A549 (cell line): ENCODE measurements around the gene LCE6A. TPM values are rescaled to one million over a fixed set of nuclear protein-coding genes. Genes with fewer than 3 reads are reported as not detected.

ENCODE experiments used
- ATAC-seq, 2 experiments: fragments of 200-7000 bp in 1 of 2; fragments of >200 bp in 1 of 2; cut with Nextera tagmentation in 1 of 2; cut with Tn5 transposase in 1 of 2; 3 replicates each; pipeline versions ENCODE4 v1.8.0 to v1.9.1; 2018 to 2020; ENCODE audit warnings: mild to moderate bottlenecking in 1 of 2, moderate library complexity in 1 of 2
- CTCF ChIA-PET: fragments of 300-600 bp; sonication (Branson Sonifier 250); formaldehyde crosslinking; extraction: SDS; loops from one replicate; lab custom pipeline; 2021; ENCODE audit warnings: antibody characterized with exemption, inconsistent platforms; lab: Yijun Ruan, JAX
- POLR2A ChIA-PET: fragments of 350-600 bp; formaldehyde crosslinking; extraction: SDS; loops from one replicate; lab custom pipeline; 2021; ENCODE audit warnings: antibody characterized with exemption, inconsistent platforms; lab: Yijun Ruan, JAX
- DNase-seq, 2 experiments: peaks; one replicate each; pipeline versions ENCODE4 v3.0.0 to v3.0.0-alpha.2; 2011 to 2016; ENCODE audit warnings: low read depth in 1 of 2, low spot score in 1 of 2
- FAIRE-seq: peaks from 2 replicates; lab custom pipeline; 2011; peaks lifted over from hg19 to GRCh38; lab: Jason Lieb, UNC
- H3K27ac ChIP-seq, 2 experiments: fragments of >200 bp; sonication (Bioruptor Twin); formaldehyde crosslinking; 3 replicates each; pipeline ENCODE4 v1.5.1; 2016 to 2017
- H3K4me1 ChIP-seq: fragments of >200 bp; sonication (Bioruptor Twin); formaldehyde crosslinking; 3 replicates; pipeline ENCODE4 v1.6.1; 2016
- H3K4me2 ChIP-seq: fragments of >200 bp; sonication (Bioruptor Twin); formaldehyde crosslinking; 3 replicates; pipeline ENCODE4 v1.6.1; 2016
- H3K4me3 ChIP-seq: fragments of >200 bp; sonication (Bioruptor Twin); formaldehyde crosslinking; 3 replicates; pipeline ENCODE4 v1.5.1; 2016
- H3K9me3 ChIP-seq: fragments of >200 bp; sonication (Bioruptor Twin); formaldehyde crosslinking; 3 replicates; pipeline ENCODE4 v1.6.1; 2016
- BCL3 ChIP-seq: fragments of >200 bp; sonication (Bioruptor Twin); formaldehyde crosslinking; IDR thresholded peaks from 3 replicates; pipeline ENCODE4 v1.6.1; 2016
- CBX2 ChIP-seq: fragments of 200-600 bp; sonication (generic); IDR thresholded peaks from 2 replicates; pipeline ENCODE4 v1.6.1; 2016; ENCODE audit warnings: low read depth, mild to moderate bottlenecking, borderline replicate concordance
- CBX8 ChIP-seq: fragments of 200-600 bp; sonication (generic); IDR thresholded peaks from 2 replicates; pipeline ENCODE4 v1.6.1; 2016
- CEBPB ChIP-seq, 2 experiments: fragments of >200 bp in 1 of 2; sonication (Bioruptor Twin) in 1 of 2; formaldehyde crosslinking in 1 of 2; IDR thresholded peaks; 2 replicates each; pipeline ENCODE4 v1.6.1; 2012 to 2016
- CHD2 ChIP-seq: fragments of 150-350 bp; IDR thresholded peaks from 2 replicates; pipeline ENCODE4 v1.6.1; 2014; ENCODE audit warnings: low read length; ENCODE audit not compliant: partially characterized antibody
- CHD4 ChIP-seq: fragments of 200-600 bp; sonication (generic); IDR thresholded peaks from 2 replicates; pipeline ENCODE4 v1.6.1; 2016; ENCODE audit warnings: antibody characterized with exemption, mild to moderate bottlenecking, borderline replicate concordance
- CTCF ChIP-seq: fragments of >200 bp; sonication (Bioruptor Twin); formaldehyde crosslinking; IDR thresholded peaks from 3 replicates; pipeline ENCODE4 v1.5.1; 2016
- E2F6 ChIP-seq: IDR thresholded peaks from 2 replicates; pipeline ENCODE4 v1.6.1; 2012; ENCODE audit warnings: low read depth, borderline replicate concordance
- EHMT2 ChIP-seq: fragments of 200-600 bp; sonication (generic); IDR thresholded peaks from 2 replicates; pipeline ENCODE4 v1.6.1; 2016; ENCODE audit warnings: antibody characterized with exemption, low read depth, mild to moderate bottlenecking, moderate library complexity
- FOXS1 ChIP-seq: fragments of 250-450 bp; sonication (Bioruptor Pico); IDR thresholded peaks from 2 replicates; pipeline ENCODE4 v1.5.0; 2020; ENCODE audit warnings: mild to moderate bottlenecking, moderate library complexity
- GATA3 ChIP-seq: IDR thresholded peaks from 2 replicates; pipeline ENCODE4 v1.6.1; 2012; ENCODE audit warnings: borderline replicate concordance
- HES2 ChIP-seq: fragments of >200 bp; sonication (Bioruptor Twin); formaldehyde crosslinking; IDR thresholded peaks from 2 replicates; pipeline ENCODE4 v1.6.1; 2016
- JUNB ChIP-seq: fragments of >200 bp; sonication (Bioruptor Twin); formaldehyde crosslinking; IDR thresholded peaks from 2 replicates; pipeline ENCODE4 v1.6.1; 2016
- KDM5A ChIP-seq: fragments of 200-600 bp; sonication (generic); IDR thresholded peaks from 2 replicates; pipeline ENCODE4 v1.6.1; 2016; ENCODE audit warnings: antibody characterized with exemption, mild to moderate bottlenecking
- MAX ChIP-seq: IDR thresholded peaks from 2 replicates; pipeline ENCODE4 v1.6.1; 2012
- MAZ ChIP-seq: fragments of 150-350 bp; IDR thresholded peaks from 2 replicates; pipeline ENCODE4 v1.6.1; 2014; ENCODE audit warnings: antibody characterized with exemption, low read depth, low read length, borderline replicate concordance
- MYC ChIP-seq: IDR thresholded peaks from 2 replicates; pipeline ENCODE4 v1.6.1; 2012; ENCODE audit warnings: mild to moderate bottlenecking, inconsistent platforms, low read length, improper control_type of control experiment, borderline replicate concordance
- NPAS2 ChIP-seq: fragments of 250-450 bp; sonication (Bioruptor Pico); IDR thresholded peaks from 2 replicates; pipeline ENCODE4 v1.8.0; 2022; ENCODE audit warnings: mild to moderate bottlenecking, moderate library complexity, borderline replicate concordance
- NR3C1 ChIP-seq: fragments of >200 bp; sonication (Bioruptor Twin); formaldehyde crosslinking; IDR thresholded peaks from 3 replicates; pipeline ENCODE4 v1.6.1; 2017
- RAD21 ChIP-seq, 2 experiments: fragments of >200 bp in 1 of 2; sonication (Bioruptor Twin) in 1 of 2; formaldehyde crosslinking in 1 of 2; IDR thresholded peaks in 1 of 2; conservative IDR thresholded peaks in 1 of 2; 2 replicates in 1 of 2; 3 replicates in 1 of 2; pipeline ENCODE4 v1.6.1; 2012 to 2018; ENCODE audit warnings: inconsistent platforms in 1 of 2
- RARB ChIP-seq: fragments of 250-450 bp; sonication (Bioruptor Pico); IDR thresholded peaks from 2 replicates; pipeline ENCODE4 v1.8.0; 2021; ENCODE audit warnings: mild to moderate bottlenecking, moderate library complexity
- RNF2 ChIP-seq: fragments of 200-600 bp; sonication (generic); IDR thresholded peaks from 2 replicates; pipeline ENCODE4 v1.6.1; 2016; ENCODE audit warnings: low read depth, mild to moderate bottlenecking, antibody characterized with exemption, moderate library complexity, borderline replicate concordance
- TFCP2L1 ChIP-seq: fragments of 250-450 bp; sonication (Bioruptor Pico); IDR thresholded peaks from 2 replicates; pipeline ENCODE4 v1.5.0; 2021; ENCODE audit warnings: mild to moderate bottlenecking
- USF2 ChIP-seq: fragments of 450-650 bp; IDR thresholded peaks from 2 replicates; pipeline ENCODE4 v1.6.1; 2014; ENCODE audit warnings: antibody characterized with exemption
- ZFP36 ChIP-seq: fragments of 450-650 bp; IDR thresholded peaks from 2 replicates; pipeline ENCODE4 v1.6.1; 2014; ENCODE audit warnings: borderline replicate concordance; ENCODE audit not compliant: partially characterized antibody
- WGBS: methylation state at CpG from one replicate; pipeline ENCODE4 v1.1.6; 2017; ENCODE audit errors: missing lambda C conversion rate; 5-methylcytosine and 5-hydroxymethylcytosine counted together
- polyA minus RNA-seq: library from RNA; depleted of rRNA, polyadenylated mRNA; stranded (reverse); fragments of >200 nt; gene quantifications from 2 replicates; pipeline ENCODE4 v1.2.3, GENCODE V29; 2011; rRNA and poly(A)+ RNA removed
- polyA plus RNA-seq, 4 experiments: library from polyadenylated mRNA; depleted of rRNA in 3 of 4; stranded (reverse); fragments of >200 nt; fragmentation: RNase III in 1 of 4; extraction: RNeasy Plus Mini Kit Qiagen cat#74134 plus additional on column Dnase treatment in 1 of 4; gene quantifications; 2 replicates in 3 of 4; 3 replicates in 1 of 4; pipeline ENCODE4 v1.2.3, GENCODE V29; 2011 to 2017

Gene LCE6A
- polyA plus RNA-seq (2011; rRNA removed): not detected in 2 replicates
- polyA plus RNA-seq (2012; cell fraction: cytosol; rRNA removed): not detected in 2 replicates
- polyA plus RNA-seq (2012; cell fraction: nucleus; rRNA removed): not detected in 2 replicates
- not detected in 3 replicates for polyA plus RNA-seq (2017; fragmentation: RNase III; extraction: RNeasy Plus Mini Kit Qiagen cat#74134 plus additional on column Dnase treatment)
- not detected in 2 replicates for polyA minus RNA-seq

GRCh38 chr1:152842556-152842955, at the start of gene LCE6A:
Gene LCE6A, plus strand, starts transcription at chr1:152842856. Its CDS starts 665 bp downstream, at chr1:152843521.
- no peak within 1 kb of the TSS for H3K4me2 ChIP-seq
- no peaks in the 10 kb centered on the region for H3K9me3 ChIP-seq
- TF ChIP-seq RAD21 (conservative IDR thresholded peaks at IDR 0.05 in 1 of 2, IDR thresholded peaks at IDR 0.05 in 1 of 2) (no peak), E2F6 (no peak), RARB (CRISPR knock-in tag) (no peak), CTCF (no peak), GATA3 (no peak)
- ATAC-seq (no peak), DNase-seq (no peak), FAIRE-seq (no peak)
- no peak within 1 kb of the TSS for H3K4me3 ChIP-seq
- ChIA-PET POLR2A (no interaction called here), CTCF (interaction anchor here (0.6 to 1.1 kb wide), 3 partner anchors 28 to 247 kb away, joined by 4 to 6 read pairs (median 5); no protein-coding TSS in a partner anchor)
- H3K27ac ChIP-seq: no peak within 1 kb of the TSS
- WGBS: 19% methylated on average over 3 of the region's 3 CpGs
- no peaks in the 10 kb centered on the region for H3K4me1 ChIP-seq

- Histone ChIP-seq H3K27ac (no peak overlapping the region), H3K4me2 (no peak overlapping the region), H3K4me1 (no peaks in the 10 kb centered on the region)
- CTCF ChIA-PET: no interaction called here
- no peak for TF ChIP-seq CHD4
- no peak for TF ChIP-seq EHMT2
- TF ChIP-seq CBX2: no peak
- no peak for TF ChIP-seq RNF2
- TF ChIP-seq MAX: no peak
- no peak for TF ChIP-seq MAZ
- no peak for TF ChIP-seq NR3C1
- TF ChIP-seq MYC: no peak
- no peak for TF ChIP-seq TFCP2L1
- TF ChIP-seq CBX8: no peak
- TF ChIP-seq BCL3: no peak
- TF ChIP-seq JUNB: no peak
- TF ChIP-seq KDM5A: no peak
- TF ChIP-seq E2F6: no peak
- TF ChIP-seq, all 56 proteins: peak for 0
- H3K9me3 ChIP-seq: no peaks in the 10 kb centered on the region
- no CpG with 5 or more reads among the region's 4 CpGs for WGBS
- DNase-seq (no peak), ATAC-seq (no peak), FAIRE-seq (no peak)
- no peak overlapping the region for H3K4me3 ChIP-seq
- POLR2A ChIA-PET: no interaction called here
These were observed 47.0 kb upstream of the LCE6A start for GRCh38 chr1:152795686-152796085.

GRCh38 chr1:152796421-152796820, 46.2 kb upstream of the LCE6A start, which contains the start of gene LCE1D:
Gene LCE1D, plus strand, starts transcription at chr1:152796721. Its CDS starts 1,074 bp downstream, at chr1:152797795.
- Histone ChIP-seq H3K9me3 (no peaks in the 10 kb centered on the region), H3K4me1 (no peaks in the 10 kb centered on the region), H3K27ac (no peak within 1 kb of the TSS), H3K4me2 (no peak within 1 kb of the TSS), H3K4me3 (no peak within 1 kb of the TSS)
- WGBS: no CpG with 5 or more reads among the region's 3 CpGs
- ATAC-seq (no peak), DNase-seq (no peak), FAIRE-seq (no peak)
- CTCF ChIA-PET: no interaction called here
- POLR2A ChIA-PET: no interaction called here
- TF ChIP-seq ZFP36 (no peak), CTCF (no peak), CBX2 (no peak), GATA3 (no peak), CHD2 (no peak), FOXS1 (CRISPR knock-in tag) (no peak), NPAS2 (no peak), USF2 (no peak), HES2 (no peak), CEBPB (IDR thresholded peaks at IDR 0.05) (no peak)
